Neural cell (in vitro differentiated cells): ENCODE results near the gene SKP1. TPM values are rescaled to one million over a fixed set of nuclear protein-coding genes. Genes with fewer than 3 reads are reported as not detected.

Experiments
- H2AFZ ChIP-seq: fragments of 200-600, 300-800 bp; sonication (generic), shearing (Covaris generic); 2 replicates; pipeline ENCODE4 v1.6.0; 2014; ENCODE audit warnings: low read depth, mild to moderate bottlenecking, antibody characterized with exemption, low read length, moderate library complexity
- H3F3A ChIP-seq: fragments of 200-600 bp; shearing (Covaris generic); 2 replicates; pipeline ENCODE4 v1.6.1; 2016; ENCODE audit warnings: mild to moderate bottlenecking, moderate library complexity, mixed read lengths, antibody characterized with exemption, low read length; ENCODE audit not compliant: insufficient read depth, poor library complexity, severe bottlenecking
- H3K27ac ChIP-seq: fragments of 200-600, 300-800 bp; sonication (generic), shearing (Covaris generic); 2 replicates; pipeline ENCODE4 v1.5.1; 2014; ENCODE audit warnings: mild to moderate bottlenecking, low read length, moderate library complexity
- H3K27me3 ChIP-seq: fragments of 300-800, 200-600 bp; sonication (generic), shearing (Covaris generic); 2 replicates; pipeline ENCODE4 v1.6.0; 2014; ENCODE audit warnings: mild to moderate bottlenecking, low read depth, low read length, moderate library complexity; ENCODE audit not compliant: insufficient read depth
- H3K36me3 ChIP-seq: fragments of 300-800, 200-600 bp; sonication (generic), shearing (Covaris generic); 2 replicates; pipeline ENCODE4 v1.5.1; 2014; ENCODE audit warnings: mild to moderate bottlenecking, antibody characterized with exemption, low read length, moderate library complexity; ENCODE audit not compliant: insufficient read depth
- H3K4me2 ChIP-seq: fragments of 300-800, 200-600 bp; sonication (generic), shearing (Covaris generic); 2 replicates; pipeline ENCODE4 v1.6.0; 2014; ENCODE audit warnings: mild to moderate bottlenecking, low read length
- H3K4me3 ChIP-seq: fragments of 300-800, 200-600 bp; sonication (generic), shearing (Covaris generic); 2 replicates; pipeline ENCODE4 v1.5.1; 2014; ENCODE audit warnings: mild to moderate bottlenecking, low read length, moderate library complexity
- H3K79me2 ChIP-seq: fragments of 200-600 bp; shearing (Covaris generic); replicated peaks from 2 replicates; pipeline ENCODE4 v1.6.0; 2014; ENCODE audit warnings: mild to moderate bottlenecking, low read length, moderate library complexity; ENCODE audit not compliant: insufficient read depth
- H3K9ac ChIP-seq: fragments of 300-800, 200-600 bp; sonication (generic), shearing (Covaris generic); 2 replicates; pipeline ENCODE4 v1.6.1; 2016; ENCODE audit warnings: mild to moderate bottlenecking, low read length, mixed read lengths
- H3K9me2 ChIP-seq: fragments of 200-600 bp; shearing (Covaris generic); 2 replicates; pipeline ENCODE4 v1.6.1; 2016; ENCODE audit warnings: mild to moderate bottlenecking, low read length, mixed read lengths; ENCODE audit not compliant: insufficient read depth
- H3K9me3 ChIP-seq: fragments of 200-600, 300-800 bp; sonication (generic), shearing (Covaris generic); 2 replicates; pipeline ENCODE4 v1.6.1; 2016; ENCODE audit warnings: mild to moderate bottlenecking, mixed run types, low read length, moderate library complexity, mixed read lengths
- H4K20me1 ChIP-seq: fragments of 200-600 bp; shearing (Covaris generic); 2 replicates; pipeline ENCODE4 v1.6.1; 2016; ENCODE audit warnings: mild to moderate bottlenecking, mixed run types; ENCODE audit not compliant: insufficient read depth
- EP300 ChIP-seq: fragments of 450-650 bp; conservative IDR thresholded peaks from 2 replicates; pipeline ENCODE4 v1.6.1; 2014; ENCODE audit warnings: antibody characterized with exemption, mild to moderate bottlenecking, moderate library complexity; ENCODE audit not compliant: poor library complexity, severe bottlenecking
- EZH2 ChIP-seq: fragments of 200-600, 300-800 bp; shearing (Covaris generic), sonication (generic); IDR thresholded peaks from 2 replicates; pipeline ENCODE4 v1.6.1; 2014; ENCODE audit warnings: antibody characterized with exemption, low read length, borderline replicate concordance, mild to moderate bottlenecking; ENCODE audit not compliant: insufficient read depth, poor library complexity, severe bottlenecking
- MXI1 ChIP-seq: fragments of 450-650 bp; conservative IDR thresholded peaks from 2 replicates; pipeline ENCODE4 v1.6.1; 2014; ENCODE audit warnings: antibody characterized with exemption, mild to moderate bottlenecking; ENCODE audit not compliant: poor library complexity, severe bottlenecking
- POLR2AphosphoS5 ChIP-seq: IDR thresholded peaks from 2 replicates; pipeline ENCODE4 v1.6.1; 2012
- RAD21 ChIP-seq: fragments of 450-650 bp; conservative IDR thresholded peaks from 2 replicates; pipeline ENCODE4 v1.6.1; 2014; ENCODE audit warnings: antibody characterized with exemption, mild to moderate bottlenecking, moderate library complexity
- REST ChIP-seq: IDR thresholded peaks from 2 replicates; pipeline ENCODE4 v1.6.1; 2012; ENCODE audit warnings: borderline replicate concordance
- SMC3 ChIP-seq: fragments of 450-650 bp; conservative IDR thresholded peaks from 2 replicates; pipeline ENCODE4 v1.6.1; 2014; ENCODE audit warnings: antibody characterized with exemption, mild to moderate bottlenecking, moderate library complexity; ENCODE audit not compliant: poor library complexity
- TAF1 ChIP-seq: IDR thresholded peaks from 2 replicates; pipeline ENCODE4 v1.6.1; 2012; ENCODE audit warnings: low read depth
- polyA plus RNA-seq: library from polyadenylated mRNA; depleted of rRNA; stranded (reverse); fragments of >200 nt; gene quantifications from 2 replicates; pipeline ENCODE4 v1.2.3, GENCODE V29; 2014
- TF ChIP-seq, protein P1 (sequence below): fragments of 450-650 bp; IDR thresholded peaks from 2 replicates; pipeline ENCODE4 v1.5.1; 2014; ENCODE audit warnings: antibody characterized with exemption, mild to moderate bottlenecking, moderate library complexity; ENCODE audit not compliant: poor library complexity, severe bottlenecking

The SKP1 gene
- polyA plus RNA-seq, 1 donor from 2014 or later = 1,492 TPM

- Histone ChIP-seq H3K36me3 (peaks cover 13% of the 10 kb centered on the region), H4K20me1 (peaks cover 15% of the 10 kb centered on the region)
These were observed 26.9 kb upstream of the SKP1 start for GRCh38 chr5:134203630-134204029.

GRCh38 chr5:134195666-134196065 lies 18.9 kb upstream of the SKP1 start:
- H3K9ac ChIP-seq = no peak overlapping the region
- H3K79me2 ChIP-seq = no peaks in the 10 kb centered on the region
- H3K36me3 ChIP-seq = peaks cover 16% of the 10 kb centered on the region
- H3K9me3 ChIP-seq = no peaks in the 10 kb centered on the region
- no peaks in the 10 kb centered on the region for H3F3A ChIP-seq
- H3K27ac ChIP-seq = no peak overlapping the region
- no peaks in the 10 kb centered on the region for H3K9me2 ChIP-seq
- H3K4me2 ChIP-seq = no peak overlapping the region
- H4K20me1 ChIP-seq = no peaks in the 10 kb centered on the region
- no peak overlapping the region for H2AFZ ChIP-seq
- H3K27me3 ChIP-seq = no peaks in the 10 kb centered on the region
- H3K4me3 ChIP-seq = no peak overlapping the region
- no peak for TF ChIP-seq EP300
- no peak for TF ChIP-seq EZH2
- TF ChIP-seq, protein P1, sequence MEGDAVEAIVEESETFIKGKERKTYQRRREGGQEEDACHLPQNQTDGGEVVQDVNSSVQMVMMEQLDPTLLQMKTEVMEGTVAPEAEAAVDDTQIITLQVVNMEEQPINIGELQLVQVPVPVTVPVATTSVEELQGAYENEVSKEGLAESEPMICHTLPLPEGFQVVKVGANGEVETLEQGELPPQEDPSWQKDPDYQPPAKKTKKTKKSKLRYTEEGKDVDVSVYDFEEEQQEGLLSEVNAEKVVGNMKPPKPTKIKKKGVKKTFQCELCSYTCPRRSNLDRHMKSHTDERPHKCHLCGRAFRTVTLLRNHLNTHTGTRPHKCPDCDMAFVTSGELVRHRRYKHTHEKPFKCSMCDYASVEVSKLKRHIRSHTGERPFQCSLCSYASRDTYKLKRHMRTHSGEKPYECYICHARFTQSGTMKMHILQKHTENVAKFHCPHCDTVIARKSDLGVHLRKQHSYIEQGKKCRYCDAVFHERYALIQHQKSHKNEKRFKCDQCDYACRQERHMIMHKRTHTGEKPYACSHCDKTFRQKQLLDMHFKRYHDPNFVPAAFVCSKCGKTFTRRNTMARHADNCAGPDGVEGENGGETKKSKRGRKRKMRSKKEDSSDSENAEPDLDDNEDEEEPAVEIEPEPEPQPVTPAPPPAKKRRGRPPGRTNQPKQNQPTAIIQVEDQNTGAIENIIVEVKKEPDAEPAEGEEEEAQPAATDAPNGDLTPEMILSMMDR = no peak
- TF ChIP-seq SMC3 = no peak
- TF ChIP-seq TAF1 = no peak
- TF ChIP-seq MXI1 = no peak
- no peak for TF ChIP-seq REST
- TF ChIP-seq POLR2AphosphoS5 = no peak

More at GRCh38 chr5:134203630-134204029, 26.9 kb upstream of the SKP1 start:
- H3K9ac ChIP-seq = no peak overlapping the region
- H3F3A ChIP-seq = no peaks in the 10 kb centered on the region
- H3K79me2 ChIP-seq = peaks cover 41% of the 10 kb centered on the region
- TF ChIP-seq SMC3 (no peak), EP300 (no peak), REST (no peak), EZH2 (no peak), TAF1 (no peak), MXI1 (no peak), RAD21 (no peak), POLR2AphosphoS5 (no peak)
- TF ChIP-seq, protein P1 = no peak
- no peaks in the 10 kb centered on the region for H3K9me3 ChIP-seq
- no peak overlapping the region for H3K27ac ChIP-seq
- no peak overlapping the region for H2AFZ ChIP-seq
- H3K9me2 ChIP-seq = no peaks in the 10 kb centered on the region
- H3K4me3 ChIP-seq = no peak overlapping the region
- H3K27me3 ChIP-seq = no peaks in the 10 kb centered on the region
- no peak overlapping the region for H3K4me2 ChIP-seq
